Ascending aorta (tissue), 2 donors: ENCODE results near the gene RPAIN. TPM values are rescaled to one million over a fixed set of nuclear protein-coding genes. Genes with fewer than 3 reads are reported as not detected.

Experiments
- DNase-seq, 2 donors: peaks; one replicate each; pipeline ENCODE4 v3.0.0-alpha.2; 2019; ENCODE audit warnings: low spot score in 2 of 2
- H3K27ac ChIP-seq, 2 donors: fragments of 200-600 bp; sonication (generic); one replicate each; pipeline ENCODE4 v1.5.1; 2016 to 2017; ENCODE audit warnings: mild to moderate bottlenecking in 1 of 2
- H3K27me3 ChIP-seq: fragments of 200-600 bp; sonication (generic); one replicate; pipeline ENCODE4 v1.5.1; 2017
- H3K36me3 ChIP-seq, 2 donors: fragments of 200-600 bp; sonication (generic); one replicate each; pipeline ENCODE4 v1.5.1; 2016
- H3K4me1 ChIP-seq, 2 donors: fragments of 200-600 bp; sonication (generic); one replicate each; pipeline ENCODE4 v1.5.1; 2016 to 2017; ENCODE audit warnings: mild to moderate bottlenecking in 1 of 2
- H3K4me3 ChIP-seq, 2 donors: fragments of 200-600 bp; sonication (generic); one replicate each; pipeline ENCODE4 v1.5.1; 2016 to 2017; ENCODE audit warnings: mild to moderate bottlenecking in 1 of 2
- H3K9me3 ChIP-seq, 2 donors: fragments of 200-600 bp; sonication (generic); one replicate each; pipeline ENCODE4 v1.5.1; 2016
- intact Hi-C: fragments of 100-400 bp; cut with DNase I; formaldehyde crosslinking; loops from one replicate; pipeline ENCODE4 v1.15.1; 2023
- total RNA-seq: library from RNA; depleted of rRNA; stranded (reverse); fragments of >200 nt; gene quantifications from one replicate; pipeline ENCODE4 v1.1.0, GENCODE V29; 2016
- TF ChIP-seq, protein P1 (sequence below), 3 experiments: fragments of 200-600 bp in 2 of 3; fragments of 450-650 bp in 1 of 3; sonication (generic) in 2 of 3; IDR thresholded peaks; one replicate each; pipeline ENCODE4 v1.5.1; 2016 to 2019; ENCODE audit warnings: antibody characterized with exemption in 3 of 3, mild to moderate bottlenecking in 1 of 3, moderate library complexity in 1 of 3

The RPAIN gene
- total RNA-seq, 1 donor from 2014 or later: 6.4 TPM

- intact Hi-C loops: loop anchor here (1.0 to 10.0 kb wide), 3 partner anchors 20 to 1595 kb away; partner anchors contain the start of genes C1QBP, RABEP1 and RNASEK
- H3K4me3 ChIP-seq: peak within 1 kb of the TSS; percentile 68 to 84
Measured at GRCh38 chr17:5419356-5419958, 525 bp upstream of the RPAIN start, which contains the start of gene NUP88. Gene NUP88, minus strand, starts transcription at chr17:5419662. Its CDS starts 12 bp downstream, at chr17:5419650.

DNA sequence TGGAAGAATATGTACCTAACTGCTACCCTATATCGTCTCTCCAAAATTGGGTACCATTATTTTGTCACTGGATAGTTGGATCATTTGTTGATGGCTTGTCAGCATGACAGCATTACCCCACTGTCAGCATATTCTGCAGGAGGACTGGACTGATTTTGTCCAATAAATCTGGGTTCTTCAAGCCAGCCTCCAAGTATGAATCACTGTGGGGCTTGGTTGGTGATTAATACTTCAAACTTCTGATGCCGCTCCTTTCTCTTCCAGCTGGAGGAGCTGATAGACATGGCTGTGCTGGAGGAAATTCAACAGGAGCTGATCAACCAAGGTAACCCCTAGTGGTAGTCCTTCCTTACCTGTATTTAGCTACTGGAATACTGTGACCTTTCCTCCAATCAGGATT lies 2.5 kb downstream of the RPAIN start:
- Histone ChIP-seq H3K4me1 (peaks cover 4 to 8% of the 10 kb centered on the region in 2 donors), H3K27ac (no peak overlapping the region), H3K36me3 (peaks cover 42 to 54% of the 10 kb centered on the region in 2 donors), H3K9me3 (no peaks in the 10 kb centered on the region), H3K4me3 (no peak overlapping the region), H3K27me3 (no peaks in the 10 kb centered on the region)
- intact Hi-C loops: loop anchor here (5.0 kb wide), 1 partner anchor 45 kb away; the partner anchor contains the start of gene DHX33
- no peak for DNase-seq
- TF ChIP-seq, protein P1, sequence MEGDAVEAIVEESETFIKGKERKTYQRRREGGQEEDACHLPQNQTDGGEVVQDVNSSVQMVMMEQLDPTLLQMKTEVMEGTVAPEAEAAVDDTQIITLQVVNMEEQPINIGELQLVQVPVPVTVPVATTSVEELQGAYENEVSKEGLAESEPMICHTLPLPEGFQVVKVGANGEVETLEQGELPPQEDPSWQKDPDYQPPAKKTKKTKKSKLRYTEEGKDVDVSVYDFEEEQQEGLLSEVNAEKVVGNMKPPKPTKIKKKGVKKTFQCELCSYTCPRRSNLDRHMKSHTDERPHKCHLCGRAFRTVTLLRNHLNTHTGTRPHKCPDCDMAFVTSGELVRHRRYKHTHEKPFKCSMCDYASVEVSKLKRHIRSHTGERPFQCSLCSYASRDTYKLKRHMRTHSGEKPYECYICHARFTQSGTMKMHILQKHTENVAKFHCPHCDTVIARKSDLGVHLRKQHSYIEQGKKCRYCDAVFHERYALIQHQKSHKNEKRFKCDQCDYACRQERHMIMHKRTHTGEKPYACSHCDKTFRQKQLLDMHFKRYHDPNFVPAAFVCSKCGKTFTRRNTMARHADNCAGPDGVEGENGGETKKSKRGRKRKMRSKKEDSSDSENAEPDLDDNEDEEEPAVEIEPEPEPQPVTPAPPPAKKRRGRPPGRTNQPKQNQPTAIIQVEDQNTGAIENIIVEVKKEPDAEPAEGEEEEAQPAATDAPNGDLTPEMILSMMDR (IDR thresholded peaks at IDR 0.05): no peak

More at GRCh38 chr17:5419356-5419958, 525 bp upstream of the RPAIN start, which contains the start of gene NUP88:
- no peaks in the 10 kb centered on the region for H3K27me3 ChIP-seq
- peak within 1 kb of the TSS; percentile 78 to 82 for H3K27ac ChIP-seq
- no peaks in the 10 kb centered on the region for H3K9me3 ChIP-seq
- H3K36me3 ChIP-seq: peaks cover 24 to 38% of the 10 kb centered on the region in 2 donors
- peak; percentile 91 to 98 for DNase-seq
- H3K4me1 ChIP-seq: peaks cover 4 to 20% of the 10 kb centered on the region in 2 donors
- TF ChIP-seq, protein P1 (IDR thresholded peaks at IDR 0.05): no peak

GRCh38 chr17:5424909-5425308 lies 4.9 kb downstream of the RPAIN start:
- H3K36me3 ChIP-seq: peaks cover 61 to 78% of the 10 kb centered on the region in 2 donors
- H3K27me3 ChIP-seq: no peaks in the 10 kb centered on the region
- TF ChIP-seq, protein P1 (IDR thresholded peaks at IDR 0.05): no peak
- intact Hi-C loops: loop anchor here (5.0 kb wide), 1 partner anchor 42 kb away; the partner anchor contains the start of gene DHX33
- H3K4me3 ChIP-seq: no peak overlapping the region
- H3K9me3 ChIP-seq: no peaks in the 10 kb centered on the region
- DNase-seq: no peak
- H3K4me1 ChIP-seq: peaks cover 3 to 4% of the 10 kb centered on the region in 2 donors
- H3K27ac ChIP-seq: no peak overlapping the region

GRCh38 chr17:5425826-5426225 lies 5.8 kb downstream of the RPAIN start:
- H3K9me3 ChIP-seq: no peaks in the 10 kb centered on the region
- no peak overlapping the region for H3K27ac ChIP-seq
- H3K4me3 ChIP-seq: no peak overlapping the region
- H3K4me1 ChIP-seq: peaks cover under 1% of the 10 kb centered on the region in 2 donors
- H3K27me3 ChIP-seq: no peaks in the 10 kb centered on the region
- peaks cover 67 to 88% of the 10 kb centered on the region in 2 donors for H3K36me3 ChIP-seq
- TF ChIP-seq, protein P1 (IDR thresholded peaks at IDR 0.05): no peak
- no peak for DNase-seq
- intact Hi-C loops: no loop called here

GRCh38 chr17:5429191-5429887 lies 9.4 kb downstream of the RPAIN start:
- Histone ChIP-seq H3K27me3 (no peaks in the 10 kb centered on the region), H3K4me1 (no peaks in the 10 kb centered on the region), H3K9me3 (no peaks in the 10 kb centered on the region), H3K27ac (no peak overlapping the region), H3K36me3 (peaks cover 79 to 99% of the 10 kb centered on the region in 2 donors), H3K4me3 (no peak overlapping the region)
- TF ChIP-seq, protein P1 (IDR thresholded peaks at IDR 0.05): no peak
- intact Hi-C loops: no loop called here
- DNase-seq: no peak
